HCT116 (cell line): ENCODE results near the gene PARP6.

ENCODE experiments used
- CTCF ChIP-seq, 3 experiments: fragments of 200-600 bp in 1 of 3; sonication (generic) in 1 of 3; IDR thresholded peaks in 2 of 3; conservative IDR thresholded peaks in 1 of 3; 2 replicates each; pipeline ENCODE4 v1.5.1; 2012 to 2017; ENCODE audit warnings: low read depth in 2 of 3, low read length in 2 of 3, antibody characterized with exemption in 1 of 3, borderline replicate concordance in 1 of 3, control low read depth in 1 of 3, mild to moderate bottlenecking in 1 of 3, mixed read lengths in 1 of 3, mixed run types in 1 of 3, moderate library complexity in 1 of 3; ENCODE audit not compliant: insufficient read depth in 1 of 3
- EZH2 ChIP-seq: fragments of 200-600 bp; sonication (generic); IDR thresholded peaks from 2 replicates; pipeline ENCODE4 v1.6.1; 2017; ENCODE audit warnings: antibody characterized with exemption, mixed run types
- EZH2phosphoT487 ChIP-seq: fragments of 200-600 bp; IDR thresholded peaks from 2 replicates; pipeline ENCODE4 v1.6.1; 2018; ENCODE audit warnings: antibody characterized with exemption, borderline replicate concordance
- TF ChIP-seq, protein P1 (sequence below): IDR thresholded peaks from 2 replicates; pipeline ENCODE4 v1.6.1; 2012; ENCODE audit warnings: low read depth

DNA sequence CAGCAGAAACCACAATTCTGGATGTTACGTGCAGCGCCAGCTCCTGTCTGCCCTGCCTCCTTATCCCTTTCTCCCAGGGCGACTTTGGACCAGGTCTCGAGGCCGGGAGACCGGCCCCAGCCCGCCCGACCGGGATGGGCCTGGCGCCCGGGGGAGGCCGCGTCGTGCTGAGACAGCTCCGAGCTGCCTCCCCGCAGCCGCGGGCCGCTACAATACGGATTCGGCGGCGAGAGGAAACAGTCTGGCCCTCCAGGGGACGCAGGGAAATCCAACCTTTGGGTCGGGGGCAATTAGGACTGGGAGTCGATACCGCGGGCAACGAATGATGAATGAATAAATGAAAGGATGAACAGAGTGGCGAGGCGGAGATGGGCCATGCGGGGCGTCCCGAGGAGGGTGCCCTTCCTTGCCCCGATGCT, 75.3 kb downstream of the PARP6 start:
- TF ChIP-seq CTCF (IDR thresholded peaks at IDR 0.05 in 2 of 3, conservative IDR thresholded peaks at IDR 0.05 in 1 of 3; ENCODE audit: borderline replicate concordance in 1 of 3, insufficient read depth in 1 of 3, low read depth in 2 of 3, low read length in 2 of 3) = no peak
- TF ChIP-seq EZH2phosphoT487 = no peak
- no peak for TF ChIP-seq EZH2
- TF ChIP-seq, protein P1, sequence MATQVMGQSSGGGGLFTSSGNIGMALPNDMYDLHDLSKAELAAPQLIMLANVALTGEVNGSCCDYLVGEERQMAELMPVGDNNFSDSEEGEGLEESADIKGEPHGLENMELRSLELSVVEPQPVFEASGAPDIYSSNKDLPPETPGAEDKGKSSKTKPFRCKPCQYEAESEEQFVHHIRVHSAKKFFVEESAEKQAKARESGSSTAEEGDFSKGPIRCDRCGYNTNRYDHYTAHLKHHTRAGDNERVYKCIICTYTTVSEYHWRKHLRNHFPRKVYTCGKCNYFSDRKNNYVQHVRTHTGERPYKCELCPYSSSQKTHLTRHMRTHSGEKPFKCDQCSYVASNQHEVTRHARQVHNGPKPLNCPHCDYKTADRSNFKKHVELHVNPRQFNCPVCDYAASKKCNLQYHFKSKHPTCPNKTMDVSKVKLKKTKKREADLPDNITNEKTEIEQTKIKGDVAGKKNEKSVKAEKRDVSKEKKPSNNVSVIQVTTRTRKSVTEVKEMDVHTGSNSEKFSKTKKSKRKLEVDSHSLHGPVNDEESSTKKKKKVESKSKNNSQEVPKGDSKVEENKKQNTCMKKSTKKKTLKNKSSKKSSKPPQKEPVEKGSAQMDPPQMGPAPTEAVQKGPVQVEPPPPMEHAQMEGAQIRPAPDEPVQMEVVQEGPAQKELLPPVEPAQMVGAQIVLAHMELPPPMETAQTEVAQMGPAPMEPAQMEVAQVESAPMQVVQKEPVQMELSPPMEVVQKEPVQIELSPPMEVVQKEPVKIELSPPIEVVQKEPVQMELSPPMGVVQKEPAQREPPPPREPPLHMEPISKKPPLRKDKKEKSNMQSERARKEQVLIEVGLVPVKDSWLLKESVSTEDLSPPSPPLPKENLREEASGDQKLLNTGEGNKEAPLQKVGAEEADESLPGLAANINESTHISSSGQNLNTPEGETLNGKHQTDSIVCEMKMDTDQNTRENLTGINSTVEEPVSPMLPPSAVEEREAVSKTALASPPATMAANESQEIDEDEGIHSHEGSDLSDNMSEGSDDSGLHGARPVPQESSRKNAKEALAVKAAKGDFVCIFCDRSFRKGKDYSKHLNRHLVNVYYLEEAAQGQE = no peak
